DND-41 (cell line): ENCODE results near the gene CEP295NL.
"Not testable (repeated sequence)": the region's sequence is repeated elsewhere in the genome, so short reads cannot be mapped to it uniquely, and the experiment has no call there.

Experiments used
- ATAC-seq: fragments of 200-7000 bp; cut with Tn5 transposase; 3 replicates; pipeline ENCODE4 v1.9.1; 2021; ENCODE audit warnings: low read depth; ENCODE audit not compliant: insufficient read depth
- DNase-seq: peaks from one replicate; pipeline ENCODE4 v3.0.0-alpha.2; 2020
- H2AFZ ChIP-seq: 2 replicates; pipeline ENCODE4 v1.6.0; 2012; ENCODE audit warnings: low read depth, low read length
- H3K27ac ChIP-seq: 2 replicates; pipeline ENCODE4 v1.5.1; 2012; ENCODE audit warnings: low read length, inconsistent platforms
- H3K27me3 ChIP-seq: fragments of 200-600 bp; sonication (generic); 2 replicates; pipeline ENCODE4 v1.6.0; 2012; ENCODE audit warnings: low read length, mild to moderate bottlenecking, inconsistent platforms; ENCODE audit not compliant: insufficient read depth, poor library complexity
- H3K36me3 ChIP-seq: 2 replicates; pipeline ENCODE4 v1.5.1; 2012; ENCODE audit warnings: low read length, inconsistent platforms; ENCODE audit not compliant: insufficient read depth
- H3K4me1 ChIP-seq: 2 replicates; pipeline ENCODE4 v1.5.1; 2012; ENCODE audit warnings: mild to moderate bottlenecking, low read length; ENCODE audit not compliant: insufficient read depth
- H3K4me2 ChIP-seq: 2 replicates; pipeline ENCODE4 v1.6.0; 2012; ENCODE audit warnings: mild to moderate bottlenecking, moderate library complexity, low read length, inconsistent platforms; ENCODE audit not compliant: insufficient read depth
- H3K4me3 ChIP-seq, 2 experiments: fragments of 200-600 bp in 1 of 2; shearing (Covaris generic) in 1 of 2; 2 replicates each; pipeline ENCODE4 v1.5.1; 2012 to 2016; ENCODE audit warnings: inconsistent platforms in 2 of 2, low read length in 2 of 2, mild to moderate bottlenecking in 2 of 2, low read depth in 1 of 2, moderate library complexity in 1 of 2
- H3K79me2 ChIP-seq: 2 replicates; pipeline ENCODE4 v1.6.0; 2012; ENCODE audit warnings: low read length, inconsistent platforms; ENCODE audit not compliant: insufficient read depth
- H3K9ac ChIP-seq: 2 replicates; pipeline ENCODE4 v1.6.0; 2012; ENCODE audit warnings: low read depth, mild to moderate bottlenecking, inconsistent platforms, low read length, moderate library complexity
- H3K9me3 ChIP-seq: 2 replicates; pipeline ENCODE4 v1.5.1; 2012; ENCODE audit warnings: low read length, moderate library complexity, mild to moderate bottlenecking, inconsistent platforms; ENCODE audit not compliant: insufficient read depth, severe bottlenecking
- H4K20me1 ChIP-seq: 2 replicates; pipeline ENCODE4 v1.6.0; 2012; ENCODE audit warnings: low read length; ENCODE audit not compliant: insufficient read depth
- CTCF ChIP-seq: IDR thresholded peaks from 2 replicates; pipeline ENCODE4 v1.5.1; 2012; ENCODE audit warnings: borderline replicate concordance, low read length, moderate library complexity, mild to moderate bottlenecking; ENCODE audit not compliant: poor library complexity, severe bottlenecking; ENCODE audit errors: extremely low read depth
- EZH2 ChIP-seq: IDR thresholded peaks from 3 replicates; pipeline ENCODE4 v1.6.1; 2012; ENCODE audit warnings: borderline replicate concordance, low read depth, mild to moderate bottlenecking, moderate library complexity, low read length, inconsistent platforms; ENCODE audit not compliant: severe bottlenecking

The CEP295NL gene

GRCh38 chr17:78946131-78946530 lies 43.1 kb upstream of the CEP295NL start:
- DNase-seq (no peak), ATAC-seq (no peak)

GRCh38 chr17:78945455-78945854 lies 42.5 kb upstream of the CEP295NL start:
- H3K27me3 ChIP-seq, H4K20me1 ChIP-seq, H2AFZ ChIP-seq, H3K9me3 ChIP-seq, H3K4me3 ChIP-seq, DNase-seq, H3K79me2 ChIP-seq, H3K4me2 ChIP-seq, H3K36me3 ChIP-seq, H3K4me1 ChIP-seq, H3K9ac ChIP-seq, H3K27ac ChIP-seq, ATAC-seq: not testable (repeated sequence)

More at GRCh38 chr17:78946131-78946530, 43.1 kb upstream of the CEP295NL start:
- no peak overlapping the region for H2AFZ ChIP-seq
- H3K27ac ChIP-seq: no peak overlapping the region
- H3K4me1 ChIP-seq: no peaks in the 10 kb centered on the region
- H3K4me2 ChIP-seq: no peak overlapping the region
- H3K79me2 ChIP-seq: no peaks in the 10 kb centered on the region
- H3K9ac ChIP-seq: no peak overlapping the region
- peaks cover 5% of the 10 kb centered on the region for H3K9me3 ChIP-seq
- no peaks in the 10 kb centered on the region for H3K27me3 ChIP-seq
- H3K4me3 ChIP-seq: no peak overlapping the region
- no peaks in the 10 kb centered on the region for H3K36me3 ChIP-seq
- no peak for TF ChIP-seq CTCF
- TF ChIP-seq EZH2: no peak
- no peaks in the 10 kb centered on the region for H4K20me1 ChIP-seq

GRCh38 chr17:78944956-78945355 lies 42.0 kb upstream of the CEP295NL start:
- TF ChIP-seq EZH2 (no peak), CTCF (no peak)
- Histone ChIP-seq H3K27me3 (no peaks in the 10 kb centered on the region), H3K27ac (no peak overlapping the region), H3K4me1 (no peaks in the 10 kb centered on the region), H3K4me3 (no peak overlapping the region), H2AFZ (no peak overlapping the region), H3K9me3 (no peaks in the 10 kb centered on the region), H3K4me2 (no peak overlapping the region), H3K79me2 (no peaks in the 10 kb centered on the region), H3K9ac (no peak overlapping the region), H4K20me1 (no peaks in the 10 kb centered on the region), H3K36me3 (no peaks in the 10 kb centered on the region)
- DNase-seq (no peak), ATAC-seq (no peak)

GRCh38 chr17:78944026-78944425 lies 41.0 kb upstream of the CEP295NL start:
- no peaks in the 10 kb centered on the region for H4K20me1 ChIP-seq
- H3K9me3 ChIP-seq: no peaks in the 10 kb centered on the region
- no peak for TF ChIP-seq EZH2
- TF ChIP-seq CTCF: no peak
- no peak for ATAC-seq
- H3K27ac ChIP-seq: no peak overlapping the region
- no peak overlapping the region for H3K4me2 ChIP-seq
- no peak overlapping the region for H3K4me3 ChIP-seq
- no peaks in the 10 kb centered on the region for H3K27me3 ChIP-seq
- H3K79me2 ChIP-seq: no peaks in the 10 kb centered on the region
- no peak for DNase-seq
- H3K9ac ChIP-seq: no peak overlapping the region
- H3K36me3 ChIP-seq: no peaks in the 10 kb centered on the region
- H3K4me1 ChIP-seq: no peaks in the 10 kb centered on the region
- no peak overlapping the region for H2AFZ ChIP-seq
